Measurements from ENCODE around the gene ABLIM1.
A peak's percentile ranks its signal among the peaks of the same experiment; 100 is the strongest.

ABLIM1 gene

DNA sequence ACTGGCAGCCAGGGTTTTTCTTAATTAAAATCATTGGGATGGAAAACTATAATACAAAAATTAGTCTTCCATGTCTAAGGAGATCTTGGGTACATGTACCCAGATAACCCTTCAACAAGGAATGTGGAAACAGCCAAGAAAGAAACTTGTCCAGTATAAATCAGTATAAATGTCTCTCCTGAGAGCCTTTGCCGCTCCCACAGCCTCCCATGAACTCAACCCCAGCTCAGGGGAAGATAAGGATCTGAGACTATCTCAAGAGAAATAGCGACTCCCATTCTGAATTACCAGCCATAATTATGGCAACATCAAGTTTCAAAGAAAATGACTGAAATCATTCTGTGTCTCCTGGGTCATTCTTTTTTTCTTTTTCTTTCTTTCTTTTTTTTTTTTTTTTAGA is 221.1 kb downstream of the ABLIM1 start:
- no peaks in the 10 kb centered on the region for H3K27me3 Mint-ChIP-seq
- H3K4me1 Mint-ChIP-seq (ENCODE audit: low read depth), result no peaks in the 10 kb centered on the region
- no peak overlapping the region for H3K4me3 Mint-ChIP-seq
- peaks cover 60% of the 10 kb centered on the region for H3K36me3 Mint-ChIP-seq (ENCODE audit: low read depth)
- no peak overlapping the region for H3K27ac Mint-ChIP-seq
- H3K9me3 Mint-ChIP-seq, result no peaks in the 10 kb centered on the region

DNA sequence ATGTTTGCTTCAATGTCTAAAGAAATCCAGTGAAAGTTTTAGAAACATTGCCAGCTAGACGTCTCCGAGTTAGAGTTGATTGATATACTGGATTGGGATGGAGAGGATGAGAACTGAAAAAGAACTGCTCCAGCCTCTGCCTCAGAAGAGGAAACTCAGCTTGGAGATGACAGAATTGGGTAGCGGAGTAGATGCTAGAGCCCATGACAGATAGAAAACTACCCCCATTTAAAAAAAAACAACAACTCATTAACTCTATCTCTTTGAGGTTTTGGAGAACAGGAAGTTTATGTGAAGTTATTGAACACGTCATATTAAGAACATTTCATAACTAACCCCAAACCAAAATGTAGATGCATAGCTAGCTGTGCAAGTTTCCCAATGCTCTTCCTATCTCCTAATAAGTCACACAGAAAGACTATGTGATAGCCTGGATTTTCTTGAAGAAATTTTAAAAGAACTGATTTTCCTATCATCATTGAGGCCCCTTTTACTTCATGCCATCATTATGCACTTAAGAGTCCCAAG is 225.4 kb downstream of the ABLIM1 start:
- no peaks in the 10 kb centered on the region for H3K27me3 Mint-ChIP-seq
- H3K36me3 Mint-ChIP-seq (ENCODE audit: low read depth), result peaks cover 44% of the 10 kb centered on the region
- H3K4me3 Mint-ChIP-seq, result no peak overlapping the region
- H3K9me3 Mint-ChIP-seq, result no peaks in the 10 kb centered on the region
- peak overlapping the region; percentile 5 for H3K27ac Mint-ChIP-seq
- H3K4me1 Mint-ChIP-seq (ENCODE audit: low read depth), result no peaks in the 10 kb centered on the region

- Mint-ChIP-seq H3K9me3 (no peaks in the 10 kb centered on the region), H3K27me3 (no peaks in the 10 kb centered on the region), H3K4me3 (no peak overlapping the region), H3K36me3 (ENCODE audit: low read depth) (peaks cover 42% of the 10 kb centered on the region), H3K4me1 (ENCODE audit: low read depth) (no peaks in the 10 kb centered on the region), H3K27ac (no peak overlapping the region)
Measured at GRCh38 chr10:114431414-114432135, 226.5 kb downstream of the ABLIM1 start.

DNA sequence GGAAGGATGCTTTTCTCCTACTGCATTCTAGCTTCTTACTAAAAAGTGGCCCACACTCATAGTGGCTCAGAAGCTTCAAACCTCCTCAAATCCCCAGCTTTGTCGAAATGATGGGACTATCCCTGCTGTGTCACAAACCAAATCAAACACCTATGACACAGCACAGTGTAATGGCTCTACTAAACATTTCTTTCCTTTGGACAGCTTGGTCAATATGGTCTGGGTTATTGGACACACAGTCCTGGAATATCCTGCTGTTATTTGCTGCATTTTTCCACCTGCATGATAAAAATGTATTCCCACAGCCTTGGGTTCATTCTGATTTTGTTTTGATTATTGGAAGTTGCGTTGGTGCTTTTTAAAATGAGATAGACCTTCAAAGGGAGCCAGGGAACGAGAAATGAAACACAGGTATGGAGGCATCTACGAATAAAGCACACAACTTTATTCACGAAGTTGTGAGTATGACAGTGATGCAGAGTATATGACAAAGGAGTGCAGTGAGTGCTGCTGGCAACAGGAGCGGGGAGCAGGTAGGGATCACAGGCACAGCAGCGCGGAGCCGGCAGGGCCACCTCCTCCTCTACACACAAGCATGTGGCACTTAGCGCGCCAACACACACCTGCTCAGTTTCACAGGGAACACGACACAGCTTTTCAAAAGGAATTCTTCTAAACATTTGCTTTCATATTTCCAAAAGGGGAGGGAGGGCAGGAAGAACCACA is 227.2 kb downstream of the ABLIM1 start:
- no peaks in the 10 kb centered on the region for H3K27me3 Mint-ChIP-seq
- H3K9me3 Mint-ChIP-seq, result no peaks in the 10 kb centered on the region
- peak overlapping the region; percentile 14 for H3K27ac Mint-ChIP-seq
- no peak overlapping the region for H3K4me3 Mint-ChIP-seq
- H3K4me1 Mint-ChIP-seq (ENCODE audit: low read depth), result no peaks in the 10 kb centered on the region
- peaks cover 36% of the 10 kb centered on the region for H3K36me3 Mint-ChIP-seq (ENCODE audit: low read depth)

GRCh38 chr10:114429581-114430335 is 228.3 kb downstream of the ABLIM1 start:
- no peaks in the 10 kb centered on the region for H3K9me3 Mint-ChIP-seq
- peaks cover 29% of the 10 kb centered on the region for H3K36me3 Mint-ChIP-seq (ENCODE audit: low read depth)
- H3K4me3 Mint-ChIP-seq, result no peak overlapping the region
- H3K4me1 Mint-ChIP-seq (ENCODE audit: low read depth), result no peaks in the 10 kb centered on the region
- no peaks in the 10 kb centered on the region for H3K27me3 Mint-ChIP-seq
- H3K27ac Mint-ChIP-seq, result no peak overlapping the region

DNA sequence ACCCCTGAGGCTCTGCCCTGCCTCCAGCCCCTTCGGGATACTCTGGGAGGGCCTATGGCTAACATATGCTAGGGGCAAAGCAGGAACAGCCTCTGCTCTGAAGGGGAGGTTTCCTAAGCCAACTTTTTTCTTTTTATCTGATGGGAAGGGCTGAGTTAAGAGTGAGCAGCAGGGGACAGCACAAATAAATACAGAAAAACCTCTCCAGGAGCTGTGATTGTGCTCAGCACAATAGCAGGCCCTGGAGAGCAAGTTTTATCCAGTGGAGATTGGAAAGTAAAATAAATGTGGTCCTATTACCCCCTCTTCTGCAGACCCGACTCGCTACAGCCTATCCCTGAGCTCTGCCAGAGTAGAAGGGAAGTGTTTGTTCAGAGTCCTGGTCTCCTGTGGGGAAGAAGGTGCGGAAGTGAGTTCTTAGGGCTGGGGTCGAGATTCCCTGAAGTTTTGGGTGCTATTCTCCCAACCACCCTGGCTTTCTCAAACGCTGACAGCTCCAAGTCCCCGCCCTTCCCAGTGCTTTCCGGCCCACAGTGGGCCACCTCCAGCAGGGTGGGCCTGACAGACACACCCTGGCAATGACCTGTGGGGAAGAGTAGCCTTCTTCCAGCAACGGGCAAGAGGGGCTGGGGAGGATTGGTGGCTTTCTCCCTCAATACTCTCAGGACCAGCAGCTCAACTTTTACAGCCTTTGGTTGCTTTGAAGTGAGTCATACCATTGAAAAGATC is 230.8 kb downstream of the ABLIM1 start:
- peaks cover 24% of the 10 kb centered on the region for H3K36me3 Mint-ChIP-seq (ENCODE audit: low read depth)
- no peak overlapping the region for H3K4me3 Mint-ChIP-seq
- H3K27ac Mint-ChIP-seq, result no peak overlapping the region

DNA sequence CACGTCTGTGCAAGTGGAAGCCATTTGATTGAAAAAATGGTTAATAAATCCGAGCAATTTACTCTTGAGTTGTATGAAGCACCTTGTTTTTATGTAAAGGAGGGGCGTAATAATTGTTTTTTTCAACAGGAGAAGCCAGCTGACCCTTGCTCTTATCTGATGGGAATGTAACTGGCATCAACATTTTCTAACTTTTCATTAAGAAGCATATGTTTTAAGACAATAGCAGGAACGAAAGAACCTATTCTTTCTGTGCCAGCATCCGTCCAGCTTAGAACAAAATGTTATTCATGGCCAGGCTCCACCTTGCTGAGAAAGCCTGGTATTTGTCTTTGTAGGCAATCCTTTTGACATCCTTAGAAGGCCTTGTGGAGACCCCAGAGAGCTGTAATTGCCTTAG is 231.6 kb downstream of the ABLIM1 start:
- H3K4me1 Mint-ChIP-seq (ENCODE audit: low read depth), result no peaks in the 10 kb centered on the region
- H3K9me3 Mint-ChIP-seq, result no peaks in the 10 kb centered on the region
- no peaks in the 10 kb centered on the region for H3K27me3 Mint-ChIP-seq
- no peak overlapping the region for H3K4me3 Mint-ChIP-seq
- H3K36me3 Mint-ChIP-seq (ENCODE audit: low read depth), result peaks cover 19% of the 10 kb centered on the region
- no peak overlapping the region for H3K27ac Mint-ChIP-seq

More for the DNA sequence above, 230.8 kb downstream of the ABLIM1 start:
- H3K4me1 Mint-ChIP-seq (ENCODE audit: low read depth), result no peaks in the 10 kb centered on the region
- no peaks in the 10 kb centered on the region for H3K9me3 Mint-ChIP-seq
- no peaks in the 10 kb centered on the region for H3K27me3 Mint-ChIP-seq

- Mint-ChIP-seq H3K27me3 (peaks cover 24% of the 10 kb centered on the region), H3K27ac (no peak overlapping the region), H3K9me3 (no peaks in the 10 kb centered on the region), H3K36me3 (ENCODE audit: low read depth) (no peaks in the 10 kb centered on the region), H3K4me3 (no peak overlapping the region), H3K4me1 (ENCODE audit: low read depth) (no peaks in the 10 kb centered on the region)
Measured at GRCh38 chr10:114420811-114421485, 237.1 kb downstream of the ABLIM1 start.

- no peak overlapping the region for H3K27ac Mint-ChIP-seq
- H3K36me3 Mint-ChIP-seq (ENCODE audit: low read depth), result no peaks in the 10 kb centered on the region
- H3K4me3 Mint-ChIP-seq, result no peak overlapping the region
- no peaks in the 10 kb centered on the region for H3K9me3 Mint-ChIP-seq
- H3K27me3 Mint-ChIP-seq, result peaks cover 30% of the 10 kb centered on the region
- H3K4me1 Mint-ChIP-seq (ENCODE audit: low read depth), result no peaks in the 10 kb centered on the region
Measured at GRCh38 chr10:114418109-114418508, 240.0 kb downstream of the ABLIM1 start.

- Mint-ChIP-seq H3K36me3 (ENCODE audit: low read depth) (no peaks in the 10 kb centered on the region), H3K4me3 (no peak overlapping the region), H3K4me1 (ENCODE audit: low read depth) (no peaks in the 10 kb centered on the region), H3K9me3 (no peaks in the 10 kb centered on the region), H3K27me3 (peaks cover 38% of the 10 kb centered on the region), H3K27ac (no peak overlapping the region)
Measured at GRCh38 chr10:114412907-114413797, 244.9 kb downstream of the ABLIM1 start.

GRCh38 chr10:114408968-114409444 is 249.1 kb downstream of the ABLIM1 start:
- H3K4me3 Mint-ChIP-seq, result no peak overlapping the region
- no peaks in the 10 kb centered on the region for H3K9me3 Mint-ChIP-seq
- H3K27me3 Mint-ChIP-seq, result peaks cover 42% of the 10 kb centered on the region
- no peak overlapping the region for H3K27ac Mint-ChIP-seq
- peaks cover 4% of the 10 kb centered on the region for H3K4me1 Mint-ChIP-seq (ENCODE audit: low read depth)
- H3K36me3 Mint-ChIP-seq (ENCODE audit: low read depth), result no peaks in the 10 kb centered on the region

- Mint-ChIP-seq H3K27ac (no peak overlapping the region), H3K4me3 (no peak overlapping the region), H3K36me3 (ENCODE audit: low read depth) (no peaks in the 10 kb centered on the region), H3K27me3 (peaks cover 39% of the 10 kb centered on the region), H3K4me1 (ENCODE audit: low read depth) (peaks cover 5% of the 10 kb centered on the region), H3K9me3 (no peaks in the 10 kb centered on the region)
Measured at GRCh38 chr10:114408112-114408967, 249.7 kb downstream of the ABLIM1 start.
